Common myeloid progenitor, CD34-positive (primary cell): ENCODE measurements around the gene TPT1.

Experiments used
- CTCF ChIA-PET: fragments of 350-600 bp; sonication (Branson Sonifier 250); formaldehyde crosslinking; loops from one replicate; lab custom pipeline; 2021; ENCODE audit warnings: antibody characterized with exemption; lab: Charles Lee
- POLR2A ChIA-PET: fragments of 350-600 bp; sonication (Branson Sonifier 250); formaldehyde crosslinking; loops from one replicate; lab custom pipeline; 2021; ENCODE audit warnings: antibody characterized with exemption; lab: Charles Lee
- DNase-seq, 3 donors: peaks; one replicate each; pipeline versions ENCODE4 v3.0.0 to v3.0.0-alpha.2; 2013
- H3K27ac ChIP-seq, 2 experiments: 1 replicate in 1 of 2; 2 replicates in 1 of 2; pipeline ENCODE4 v1.7.0; 2013; ENCODE audit warnings: inconsistent platforms in 2 of 2, low read length in 2 of 2, mild to moderate bottlenecking in 2 of 2, low read depth in 1 of 2, moderate library complexity in 1 of 2; ENCODE audit not compliant: severe bottlenecking in 2 of 2, insufficient read depth in 1 of 2, poor library complexity in 1 of 2
- H3K27me3 ChIP-seq, 5 experiments: replicated peaks in 2 of 5; 1 replicate in 3 of 5; 2 replicates in 2 of 5; pipeline versions ENCODE4 v1.6.1 to v1.7.0; 2013; ENCODE audit warnings: low read length in 4 of 5, mild to moderate bottlenecking in 2 of 5, moderate library complexity in 2 of 5, inconsistent platforms in 1 of 5; ENCODE audit not compliant: insufficient read depth in 5 of 5, control insufficient read depth in 4 of 5
- H3K36me3 ChIP-seq, 4 experiments: 1 replicate in 2 of 4; 2 replicates in 2 of 4; pipeline versions ENCODE4 v1.6.1 to v1.7.0; 2013; ENCODE audit warnings: low read length in 3 of 4, control low read depth in 1 of 4, mild to moderate bottlenecking in 1 of 4; ENCODE audit not compliant: control insufficient read depth in 4 of 4, insufficient read depth in 4 of 4
- H3K4me1 ChIP-seq, 4 experiments: 1 replicate in 3 of 4; 2 replicates in 1 of 4; pipeline versions ENCODE4 v1.6.1 to v1.7.1; 2013; ENCODE audit warnings: low read length in 3 of 4, mild to moderate bottlenecking in 3 of 4, control low read depth in 1 of 4, inconsistent platforms in 1 of 4, moderate library complexity in 1 of 4; ENCODE audit not compliant: control insufficient read depth in 4 of 4, insufficient read depth in 4 of 4; ENCODE audit errors: control extremely low read depth in 1 of 4
- H3K4me3 ChIP-seq, 7 experiments: 1 replicate in 4 of 7; 2 replicates in 3 of 7; pipeline versions ENCODE4 v1.5.1 to v1.7.0; 2013; ENCODE audit warnings: mild to moderate bottlenecking in 7 of 7, low read length in 6 of 7, moderate library complexity in 6 of 7, inconsistent platforms in 2 of 7, low read depth in 2 of 7, control low read depth in 1 of 7; ENCODE audit not compliant: insufficient read depth in 4 of 7, control insufficient read depth in 1 of 7; ENCODE audit errors: extremely low read depth in 1 of 7
- H3K9me3 ChIP-seq, 5 experiments: 1 replicate in 4 of 5; 2 replicates in 1 of 5; pipeline versions ENCODE4 v1.6.1 to v1.7.1; 2013; ENCODE audit warnings: low read length in 4 of 5, mild to moderate bottlenecking in 2 of 5, inconsistent platforms in 1 of 5, low read depth in 1 of 5, moderate library complexity in 1 of 5; ENCODE audit not compliant: control insufficient read depth in 4 of 5, insufficient read depth in 2 of 5; ENCODE audit errors: control extremely low read depth in 1 of 5
- WGBS: methylation state at CpG from one replicate; pipeline ENCODE4 v1.1.5; 2013; ENCODE audit not compliant: insufficient coverage; 5-methylcytosine and 5-hydroxymethylcytosine counted together

TPT1 gene

GRCh38 chr13:45303866-45304265, 37.1 kb downstream of the TPT1 start:
- Histone ChIP-seq H3K36me3 (no peaks in the 10 kb centered on the region), H3K4me3 (no peak overlapping the region), H3K27ac (no peak overlapping the region), H3K4me1 (no peaks in the 10 kb centered on the region), H3K9me3 (no peaks in the 10 kb centered on the region), H3K27me3 (peaks cover 0 to 6% (median 5%) of the 10 kb centered on the region in 5 experiments)
- POLR2A ChIA-PET: no interaction called here
- CTCF ChIA-PET: interaction anchor here (0.9 to 3.7 kb wide), 2 partner anchors 253 to 257 kb away, joined by 3 to 16 read pairs; no protein-coding TSS in a partner anchor
- WGBS: 96% methylated on average over 2 of the region's 5 CpGs
- no peak for DNase-seq

GRCh38 chr13:45303026-45303425, 38.0 kb downstream of the TPT1 start:
- 88% methylated on average over 1 of the region's 2 CpGs for WGBS
- DNase-seq: no peak
- H3K9me3 ChIP-seq: no peaks in the 10 kb centered on the region
- no peaks in the 10 kb centered on the region for H3K4me1 ChIP-seq
- peaks cover 0 to 6% (median 5%) of the 10 kb centered on the region in 5 experiments for H3K27me3 ChIP-seq
- POLR2A ChIA-PET: interaction anchor here (0.5 kb wide), 1 partner anchor 228 kb away, joined by 3 read pairs; no protein-coding TSS in a partner anchor
- H3K27ac ChIP-seq: no peak overlapping the region
- H3K36me3 ChIP-seq: no peaks in the 10 kb centered on the region
- H3K4me3 ChIP-seq: no peak overlapping the region
- CTCF ChIA-PET: interaction anchor here (0.6 to 1.9 kb wide), 2 partner anchors 22 to 264 kb away, joined by 3 to 8 read pairs; no protein-coding TSS in a partner anchor

- Histone ChIP-seq H3K9me3 (no peaks in the 10 kb centered on the region), H3K27me3 (peaks cover 0 to 6% (median 5%) of the 10 kb centered on the region in 5 experiments), H3K4me3 (no peak overlapping the region), H3K27ac (no peak overlapping the region), H3K36me3 (no peaks in the 10 kb centered on the region), H3K4me1 (no peaks in the 10 kb centered on the region)
- no peak for DNase-seq
- ChIA-PET POLR2A (interaction anchor here (0.5 kb wide), 1 partner anchor 227 kb away, joined by 3 read pairs; no protein-coding TSS in a partner anchor), CTCF (interaction anchor here (0.6 to 1.9 kb wide), 5 partner anchors 18 to 991 kb away, joined by 3 to 8 read pairs (median 3); no protein-coding TSS in a partner anchor)
- 77% methylated on average over 3 of the region's 3 CpGs for WGBS
These were observed 38.5 kb downstream of the TPT1 start for GRCh38 chr13:45302507-45302906.

GRCh38 chr13:45301263-45301662, 39.7 kb downstream of the TPT1 start:
- Histone ChIP-seq H3K27ac (no peak overlapping the region), H3K4me3 (no peak overlapping the region), H3K4me1 (peaks cover 0 to 4% (median 2%) of the 10 kb centered on the region in 4 experiments), H3K27me3 (peaks cover 0 to 6% (median 5%) of the 10 kb centered on the region in 5 experiments), H3K36me3 (no peaks in the 10 kb centered on the region), H3K9me3 (no peaks in the 10 kb centered on the region)
- WGBS: 90% methylated on average over 7 of the region's 11 CpGs
- no peak for DNase-seq
- POLR2A ChIA-PET: interaction anchor here (0.6 kb wide), 1 partner anchor 105 kb away, joined by 3 read pairs; no protein-coding TSS in a partner anchor
- CTCF ChIA-PET: interaction anchor here (1.5 to 5.6 kb wide), 3 partner anchors 8 to 20 kb away, joined by 4 to 29 read pairs (median 8); no protein-coding TSS in a partner anchor

DNA sequence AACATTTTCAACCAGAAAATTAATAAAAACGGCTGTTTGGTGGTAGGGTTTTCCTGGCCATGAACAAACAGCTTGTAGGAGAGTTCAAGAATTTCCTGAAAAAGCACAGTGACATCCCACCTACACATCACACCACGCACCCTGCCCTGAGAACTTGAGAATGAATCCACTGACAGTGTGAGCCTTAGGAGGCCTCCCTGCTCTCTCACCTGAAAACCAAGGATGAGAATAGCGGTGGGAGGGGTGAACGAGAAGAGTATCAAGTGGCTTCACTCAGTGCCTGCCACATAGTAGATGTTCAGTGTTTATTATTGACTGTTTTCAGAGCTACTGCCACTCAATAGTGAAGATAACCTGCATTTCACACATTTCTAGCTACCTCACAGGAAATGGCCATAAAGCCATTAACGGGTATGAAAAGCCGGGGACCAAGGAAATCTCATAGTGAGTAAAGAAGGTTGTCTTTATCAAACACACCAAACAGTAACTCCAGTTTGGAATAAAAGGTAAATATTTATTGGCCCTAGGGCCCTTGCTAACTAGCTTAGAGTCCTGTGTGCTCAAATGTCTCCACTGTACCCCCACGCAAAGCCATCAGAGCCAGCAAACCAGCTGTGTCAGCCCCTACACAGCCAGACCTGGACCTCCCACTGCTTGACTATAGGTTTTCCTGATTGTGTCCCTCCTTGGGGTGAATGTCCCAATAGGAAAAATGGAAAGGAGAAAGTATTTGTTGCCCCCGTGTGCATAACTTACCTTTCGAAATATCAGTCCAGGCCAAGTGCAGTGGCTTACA, 40.6 kb downstream of the TPT1 start:
- H3K36me3 ChIP-seq: no peaks in the 10 kb centered on the region
- no peaks in the 10 kb centered on the region for H3K9me3 ChIP-seq
- peaks cover 0 to 6% (median 5%) of the 10 kb centered on the region in 5 experiments for H3K27me3 ChIP-seq
- H3K4me1 ChIP-seq: peaks cover 0 to 7% (median 3%) of the 10 kb centered on the region in 4 experiments
- WGBS: 94% methylated on average over 3 of the region's 9 CpGs
- H3K27ac ChIP-seq: no peak overlapping the region
- no peak overlapping the region for H3K4me3 ChIP-seq
- ChIA-PET CTCF (interaction anchor here (1.5 to 5.6 kb wide), 4 partner anchors 8 to 253 kb away, joined by 4 to 29 read pairs (median 10); no protein-coding TSS in a partner anchor), POLR2A (no interaction called here)
- DNase-seq: no peak

DNA sequence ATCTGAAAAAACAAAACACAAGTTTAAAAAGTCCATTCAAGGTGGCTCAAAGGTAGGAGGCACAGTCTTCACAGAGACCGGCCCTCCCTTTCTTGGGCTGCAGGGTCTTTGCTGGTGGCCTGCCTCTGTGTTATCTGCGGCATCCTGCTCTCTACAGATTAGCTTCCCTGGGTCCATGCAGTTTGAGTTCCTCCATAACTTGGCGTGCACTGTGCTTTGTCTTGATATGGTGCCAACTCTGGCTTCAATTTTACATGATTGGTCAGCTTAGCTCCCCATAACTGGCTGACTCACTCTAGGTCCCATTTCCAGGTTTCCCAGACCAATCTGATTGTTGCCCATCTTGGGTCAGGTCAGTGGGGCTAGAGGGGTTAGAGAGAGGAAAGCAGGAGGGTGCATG, 41.8 kb downstream of the TPT1 start:
- Histone ChIP-seq H3K4me3 (no peak overlapping the region), H3K36me3 (no peaks in the 10 kb centered on the region), H3K27me3 (peaks cover 0 to 6% (median 5%) of the 10 kb centered on the region in 5 experiments), H3K9me3 (no peaks in the 10 kb centered on the region), H3K4me1 (peaks cover 0 to 7% (median 3%) of the 10 kb centered on the region in 4 experiments), H3K27ac (no peak overlapping the region)
- ChIA-PET POLR2A (no interaction called here), CTCF (interaction anchor here (1.2 to 5.6 kb wide), 6 partner anchors 10 to 252 kb away, joined by 3 to 29 read pairs (median 5); no protein-coding TSS in a partner anchor)
- peak in 1 of 3 donors; percentile 35 for DNase-seq
- WGBS: 85% methylated on average over 3 of the region's 3 CpGs
